Ishikawa (cell line): Measurements from ENCODE around the gene WEE1.

Experiments used
- CEBPB ChIP-seq: IDR thresholded peaks from 2 replicates; pipeline ENCODE4 v1.6.1; 2012
- CREB1 ChIP-seq: IDR thresholded peaks from 2 replicates; pipeline ENCODE4 v1.6.1; 2012; ENCODE audit warnings: low read depth
- EGR1 ChIP-seq: IDR thresholded peaks from 2 replicates; pipeline ENCODE4 v1.6.1; 2012
- EP300 ChIP-seq: IDR thresholded peaks from 2 replicates; pipeline ENCODE4 v1.6.1; 2012; ENCODE audit warnings: borderline replicate concordance
- FOXM1 ChIP-seq: IDR thresholded peaks from 2 replicates; pipeline ENCODE4 v1.6.1; 2012; ENCODE audit warnings: low read depth, borderline replicate concordance
- NFIC ChIP-seq: IDR thresholded peaks from 2 replicates; pipeline ENCODE4 v1.6.1; 2012
- RAD21 ChIP-seq: IDR thresholded peaks from 2 replicates; pipeline ENCODE4 v1.6.1; 2012; ENCODE audit warnings: low read depth
- TAF1 ChIP-seq: IDR thresholded peaks from 2 replicates; pipeline ENCODE4 v1.6.1; 2012; ENCODE audit warnings: low read depth, mild to moderate bottlenecking
- TCF12 ChIP-seq: IDR thresholded peaks from 2 replicates; pipeline ENCODE4 v1.6.1; 2012; ENCODE audit warnings: low read depth
- TEAD4 ChIP-seq: IDR thresholded peaks from 2 replicates; pipeline ENCODE4 v1.6.1; 2012
- YY1 ChIP-seq: IDR thresholded peaks from 2 replicates; pipeline ENCODE4 v1.6.1; 2012; ENCODE audit warnings: low read depth
- ZBTB7A ChIP-seq: IDR thresholded peaks from 2 replicates; pipeline ENCODE4 v1.6.1; 2012; ENCODE audit warnings: low read depth
- TF ChIP-seq, protein P1 (sequence below): IDR thresholded peaks from 2 replicates; pipeline ENCODE4 v1.6.1; 2012
- TF ChIP-seq, protein P2 (sequence below): IDR thresholded peaks from 2 replicates; pipeline ENCODE4 v1.6.1; 2012
- TF ChIP-seq, protein P3 (sequence below): IDR thresholded peaks from 2 replicates; pipeline ENCODE4 v1.6.1; 2012; ENCODE audit warnings: low read depth, mild to moderate bottlenecking

Gene WEE1

DNA sequence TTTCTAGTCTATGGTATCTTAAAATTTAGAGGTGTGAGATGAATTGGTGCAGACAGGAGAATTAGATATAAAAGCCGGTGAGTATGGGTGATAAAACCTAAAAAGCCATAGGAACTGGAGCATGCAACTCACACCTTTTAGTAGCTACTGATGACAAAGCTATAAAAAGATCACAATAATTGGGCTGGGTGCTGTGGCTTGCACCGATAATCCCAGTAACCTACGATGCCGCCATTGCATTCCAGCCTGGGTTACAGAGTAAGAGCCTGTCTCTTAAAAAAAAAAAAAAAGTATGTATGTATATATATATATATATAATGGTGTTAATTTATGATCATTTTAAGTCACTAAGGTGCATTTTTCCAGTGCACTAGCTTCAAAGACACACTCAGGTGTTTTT, 17.2 kb downstream of the WEE1 start:
- TF ChIP-seq RAD21 (no peak), YY1 (no peak), CEBPB (no peak), TAF1 (no peak), CREB1 (no peak), NFIC (no peak), EP300 (no peak), ZBTB7A (no peak), FOXM1 (no peak), TCF12 (no peak), TEAD4 (no peak), EGR1 (no peak)
- TF ChIP-seq, protein P1, sequence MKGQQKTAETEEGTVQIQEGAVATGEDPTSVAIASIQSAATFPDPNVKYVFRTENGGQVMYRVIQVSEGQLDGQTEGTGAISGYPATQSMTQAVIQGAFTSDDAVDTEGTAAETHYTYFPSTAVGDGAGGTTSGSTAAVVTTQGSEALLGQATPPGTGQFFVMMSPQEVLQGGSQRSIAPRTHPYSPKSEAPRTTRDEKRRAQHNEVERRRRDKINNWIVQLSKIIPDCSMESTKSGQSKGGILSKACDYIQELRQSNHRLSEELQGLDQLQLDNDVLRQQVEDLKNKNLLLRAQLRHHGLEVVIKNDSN = no peak
- TF ChIP-seq, protein P2, sequence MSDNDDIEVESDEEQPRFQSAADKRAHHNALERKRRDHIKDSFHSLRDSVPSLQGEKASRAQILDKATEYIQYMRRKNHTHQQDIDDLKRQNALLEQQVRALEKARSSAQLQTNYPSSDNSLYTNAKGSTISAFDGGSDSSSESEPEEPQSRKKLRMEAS = no peak

DNA sequence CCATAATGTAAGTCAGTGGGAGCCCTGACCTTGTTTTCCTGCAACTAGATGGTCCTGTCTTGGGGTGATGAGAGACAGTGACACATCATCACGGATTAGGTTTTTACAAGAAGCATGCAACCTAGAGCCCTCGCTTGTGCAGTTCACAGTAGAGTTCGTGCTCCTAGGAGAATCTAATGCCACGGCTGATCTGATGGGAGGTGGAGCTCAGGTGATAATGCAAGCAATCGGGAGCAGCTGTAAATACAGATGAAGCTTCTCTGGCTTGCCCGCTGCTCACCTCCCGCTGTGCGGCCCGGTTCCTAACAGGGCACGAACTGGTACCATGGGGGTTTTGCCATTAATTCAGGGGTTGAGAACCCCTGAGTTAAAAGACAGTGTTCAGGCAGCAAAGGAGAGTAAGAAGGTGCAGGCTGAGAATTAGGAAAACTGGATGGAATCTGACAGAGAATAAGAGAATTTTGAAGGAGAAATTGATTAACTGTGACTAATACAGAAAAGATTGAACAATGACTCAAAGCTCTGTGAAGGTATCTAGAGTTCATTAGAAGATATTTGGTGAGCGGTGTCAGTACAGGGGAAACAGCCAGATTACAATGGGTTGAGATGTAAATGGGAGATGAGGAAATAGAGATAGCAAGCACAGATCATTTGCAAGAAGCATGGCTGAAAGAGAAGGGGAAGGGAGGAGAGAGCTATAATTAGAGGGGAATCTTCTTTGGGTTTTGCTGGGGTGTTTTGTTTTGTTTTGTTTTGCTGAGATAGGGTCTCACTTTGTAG, 21.0 kb downstream of the WEE1 start:
- TF ChIP-seq YY1 (no peak), ZBTB7A (no peak), NFIC (no peak), RAD21 (no peak), CEBPB (no peak), EGR1 (no peak), TCF12 (no peak), TEAD4 (no peak), EP300 (no peak), TAF1 (no peak), CREB1 (no peak)
- TF ChIP-seq, protein P3, sequence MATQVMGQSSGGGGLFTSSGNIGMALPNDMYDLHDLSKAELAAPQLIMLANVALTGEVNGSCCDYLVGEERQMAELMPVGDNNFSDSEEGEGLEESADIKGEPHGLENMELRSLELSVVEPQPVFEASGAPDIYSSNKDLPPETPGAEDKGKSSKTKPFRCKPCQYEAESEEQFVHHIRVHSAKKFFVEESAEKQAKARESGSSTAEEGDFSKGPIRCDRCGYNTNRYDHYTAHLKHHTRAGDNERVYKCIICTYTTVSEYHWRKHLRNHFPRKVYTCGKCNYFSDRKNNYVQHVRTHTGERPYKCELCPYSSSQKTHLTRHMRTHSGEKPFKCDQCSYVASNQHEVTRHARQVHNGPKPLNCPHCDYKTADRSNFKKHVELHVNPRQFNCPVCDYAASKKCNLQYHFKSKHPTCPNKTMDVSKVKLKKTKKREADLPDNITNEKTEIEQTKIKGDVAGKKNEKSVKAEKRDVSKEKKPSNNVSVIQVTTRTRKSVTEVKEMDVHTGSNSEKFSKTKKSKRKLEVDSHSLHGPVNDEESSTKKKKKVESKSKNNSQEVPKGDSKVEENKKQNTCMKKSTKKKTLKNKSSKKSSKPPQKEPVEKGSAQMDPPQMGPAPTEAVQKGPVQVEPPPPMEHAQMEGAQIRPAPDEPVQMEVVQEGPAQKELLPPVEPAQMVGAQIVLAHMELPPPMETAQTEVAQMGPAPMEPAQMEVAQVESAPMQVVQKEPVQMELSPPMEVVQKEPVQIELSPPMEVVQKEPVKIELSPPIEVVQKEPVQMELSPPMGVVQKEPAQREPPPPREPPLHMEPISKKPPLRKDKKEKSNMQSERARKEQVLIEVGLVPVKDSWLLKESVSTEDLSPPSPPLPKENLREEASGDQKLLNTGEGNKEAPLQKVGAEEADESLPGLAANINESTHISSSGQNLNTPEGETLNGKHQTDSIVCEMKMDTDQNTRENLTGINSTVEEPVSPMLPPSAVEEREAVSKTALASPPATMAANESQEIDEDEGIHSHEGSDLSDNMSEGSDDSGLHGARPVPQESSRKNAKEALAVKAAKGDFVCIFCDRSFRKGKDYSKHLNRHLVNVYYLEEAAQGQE = no peak
- TF ChIP-seq, protein P2 = no peak

DNA sequence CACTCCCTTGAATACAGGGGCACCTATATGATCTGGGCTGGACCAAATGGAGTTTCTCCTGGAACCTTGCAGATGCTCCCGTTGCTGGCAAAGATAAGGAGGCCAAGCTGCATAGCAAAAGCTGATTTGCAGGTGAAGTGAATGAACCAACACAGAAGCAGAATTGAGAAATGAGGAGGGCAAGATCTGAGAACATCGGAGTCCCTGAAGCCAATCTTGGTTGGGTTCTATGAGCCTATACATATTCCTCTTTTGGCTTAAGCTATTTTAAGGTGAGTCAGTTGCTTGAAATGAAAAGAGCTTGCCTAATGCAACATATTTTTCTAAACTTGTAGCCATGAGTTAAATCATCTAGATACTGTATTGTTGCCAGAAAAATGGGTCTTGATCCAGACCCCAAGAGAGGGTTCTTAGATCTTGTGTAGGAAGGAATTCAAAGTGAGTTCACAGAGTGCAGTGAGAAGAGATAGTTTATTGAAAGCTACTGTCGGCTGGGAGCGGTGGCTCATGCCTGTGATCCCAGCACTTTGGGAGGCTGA, 23.5 kb downstream of the WEE1 start:
- no peak for TF ChIP-seq CEBPB
- no peak for TF ChIP-seq CREB1
- no peak for TF ChIP-seq ZBTB7A
- no peak for TF ChIP-seq RAD21
- no peak for TF ChIP-seq YY1
- TF ChIP-seq TEAD4 = no peak
- no peak for TF ChIP-seq FOXM1
- TF ChIP-seq, protein P2 = no peak

DNA sequence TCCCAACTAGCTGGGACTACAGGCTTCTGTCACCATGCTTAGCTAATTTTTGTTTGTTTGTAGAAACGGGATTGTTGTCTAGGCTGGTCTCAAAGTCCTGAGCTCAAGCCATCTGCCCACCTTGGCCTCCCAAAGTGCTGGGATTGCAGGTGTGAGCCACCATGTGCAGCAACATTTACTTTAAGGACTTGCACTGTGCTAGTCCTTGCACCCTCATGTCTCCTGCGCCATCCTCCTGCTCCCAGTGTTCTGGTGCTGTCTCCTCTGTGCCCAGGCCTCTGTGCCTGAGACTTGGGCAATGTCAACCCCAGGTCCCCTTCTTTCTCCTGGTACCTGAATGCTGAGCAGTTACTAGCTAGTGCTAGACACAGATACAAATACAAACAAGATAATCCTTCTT, 26.7 kb downstream of the WEE1 start:
- no peak for TF ChIP-seq YY1
- TF ChIP-seq TCF12 = no peak
- no peak for TF ChIP-seq CEBPB
- TF ChIP-seq CREB1 = no peak
- no peak for TF ChIP-seq FOXM1
- TF ChIP-seq, protein P3 = no peak
- TF ChIP-seq, protein P2 = no peak
- no peak for TF ChIP-seq EP300
- TF ChIP-seq RAD21 = no peak
- TF ChIP-seq NFIC = no peak
- TF ChIP-seq TAF1 = no peak
- no peak for TF ChIP-seq TEAD4
- TF ChIP-seq, protein P1 = no peak
- TF ChIP-seq ZBTB7A = no peak
- no peak for TF ChIP-seq EGR1

DNA sequence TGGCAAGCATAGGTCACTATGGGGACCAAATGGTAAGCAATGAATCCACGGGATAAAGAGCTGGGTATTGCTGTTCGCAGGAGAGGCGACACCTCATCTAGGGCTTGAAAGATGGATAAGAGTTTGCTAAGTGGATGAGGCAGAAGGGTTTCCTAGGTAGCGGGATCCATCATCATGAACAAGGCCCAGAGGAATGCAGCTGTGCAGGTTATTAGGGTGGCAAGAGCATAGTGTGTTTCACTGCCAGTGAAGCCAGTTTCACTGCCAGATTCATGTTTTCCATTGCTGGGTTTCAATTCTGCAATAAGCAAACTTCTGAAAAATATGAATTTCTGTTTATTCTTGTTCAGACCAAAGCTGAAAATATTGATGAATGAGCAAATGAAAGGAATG, 27.2 kb downstream of the WEE1 start:
- no peak for TF ChIP-seq EGR1
- 0 out of 2 replicates have a peak, but pooled peaks have one; percentile 33 for TF ChIP-seq TEAD4
- TF ChIP-seq CREB1 = no peak
